ENCODE data around the gene DOCK7.

Gene DOCK7

GRCh38 chr1:62438163-62438562, 250.0 kb downstream of the DOCK7 start:
- no peak for DNase-seq

- peak; percentile 38 for DNase-seq
Observed at GRCh38 chr1:62437273-62437940, 250.8 kb downstream of the DOCK7 start.

- peak; percentile 96 for DNase-seq
Observed at GRCh38 chr1:62436466-62437272, 251.5 kb downstream of the DOCK7 start, which contains the start of gene USP1. TSS of gene USP1 (plus strand) at chr1:62437049. CDS start at chr1:62439868, 2,819 bp downstream.

- peak; percentile 94 for DNase-seq
Observed at GRCh38 chr1:62436039-62436465, 252.1 kb downstream of the DOCK7 start.

GRCh38 chr1:62435231-62436038, 252.8 kb downstream of the DOCK7 start:
- DNase-seq = no peak

GRCh38 chr1:62434618-62435001, 253.6 kb downstream of the DOCK7 start:
- no peak for DNase-seq

GRCh38 chr1:62433861-62434617, 254.1 kb downstream of the DOCK7 start:
- DNase-seq = no peak

GRCh38 chr1:62429581-62429980, 258.6 kb downstream of the DOCK7 start:
- no peak for DNase-seq

- no peak for DNase-seq
Observed at GRCh38 chr1:62428351-62428750, 259.8 kb downstream of the DOCK7 start.

- no peak for DNase-seq
Observed at GRCh38 chr1:62426794-62427193, 261.4 kb downstream of the DOCK7 start.

- no peak for DNase-seq
Observed at GRCh38 chr1:62426237-62426636, 261.9 kb downstream of the DOCK7 start.

GRCh38 chr1:62425041-62425440, 263.1 kb downstream of the DOCK7 start:
- DNase-seq = no peak

- DNase-seq = no peak
Observed at GRCh38 chr1:62424411-62424810, 263.8 kb downstream of the DOCK7 start.

GRCh38 chr1:62423580-62424242, 264.5 kb downstream of the DOCK7 start:
- DNase-seq = no peak

- no peak for DNase-seq
Observed at GRCh38 chr1:62420214-62420613, 268.0 kb downstream of the DOCK7 start.

- no peak for DNase-seq
Observed at GRCh38 chr1:62417351-62417999, 270.7 kb downstream of the DOCK7 start.

GRCh38 chr1:62415687-62416086, 272.5 kb downstream of the DOCK7 start:
- DNase-seq = no peak

- no peak for DNase-seq
Observed at GRCh38 chr1:62407398-62408009, 280.7 kb downstream of the DOCK7 start.

- no peak for DNase-seq
Observed at GRCh38 chr1:62406576-62406975, 281.6 kb downstream of the DOCK7 start.

GRCh38 chr1:62405247-62405646, 282.9 kb downstream of the DOCK7 start:
- no peak for DNase-seq
